ENCODE results near the gene PHC2.

- TF ChIP-seq CTCF (IDR thresholded peaks at IDR 0.05) (no peak), POLR2A (IDR thresholded peaks at IDR 0.05) (no peak)
These were observed 34.4 kb upstream of the PHC2 start for GRCh38 chr1:33465316-33465715.
